MM.1S (cell line): ENCODE measurements around the gene UBE2E1.

Experiments used
- EZH2 ChIP-seq: fragments of 300-600 bp; sonication (generic); optimal IDR thresholded peaks from 2 replicates; pipeline ENCODE3; 2017; ENCODE audit warnings: low read depth, mild to moderate bottlenecking, antibody characterized with exemption, low read length, mixed read lengths
- EZH2phosphoT487 ChIP-seq: fragments of 300-600 bp; sonication (generic); IDR thresholded peaks from 2 replicates; pipeline ENCODE4 v1.6.1; 2018; ENCODE audit warnings: antibody characterized with exemption, low read length
- TF ChIP-seq, protein P1 (sequence below): fragments of 300-600 bp; sonication (generic); IDR thresholded peaks from 2 replicates; pipeline ENCODE4 v1.5.1; 2016; ENCODE audit warnings: antibody characterized with exemption, low read length, mixed read lengths

DNA sequence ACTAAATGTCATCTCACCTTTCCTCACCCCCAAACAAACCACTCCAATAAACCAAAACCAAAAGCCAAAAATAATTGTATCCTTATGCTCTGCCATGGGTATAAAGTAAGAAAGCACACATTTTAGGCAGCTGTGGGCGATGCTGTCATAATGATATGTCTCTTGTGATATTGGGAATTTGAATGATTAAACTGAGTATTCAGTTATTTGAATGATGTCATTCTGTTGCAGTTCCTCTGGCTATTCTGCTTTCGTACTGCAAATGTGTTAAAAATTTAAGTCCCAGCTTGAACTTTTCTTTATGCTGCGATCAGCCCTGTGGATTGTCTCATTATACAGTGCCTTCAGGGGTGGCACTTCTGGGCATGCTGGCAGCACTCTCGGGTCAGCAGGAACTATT is 128.5 kb downstream of the UBE2E1 start:
- TF ChIP-seq, protein P1, sequence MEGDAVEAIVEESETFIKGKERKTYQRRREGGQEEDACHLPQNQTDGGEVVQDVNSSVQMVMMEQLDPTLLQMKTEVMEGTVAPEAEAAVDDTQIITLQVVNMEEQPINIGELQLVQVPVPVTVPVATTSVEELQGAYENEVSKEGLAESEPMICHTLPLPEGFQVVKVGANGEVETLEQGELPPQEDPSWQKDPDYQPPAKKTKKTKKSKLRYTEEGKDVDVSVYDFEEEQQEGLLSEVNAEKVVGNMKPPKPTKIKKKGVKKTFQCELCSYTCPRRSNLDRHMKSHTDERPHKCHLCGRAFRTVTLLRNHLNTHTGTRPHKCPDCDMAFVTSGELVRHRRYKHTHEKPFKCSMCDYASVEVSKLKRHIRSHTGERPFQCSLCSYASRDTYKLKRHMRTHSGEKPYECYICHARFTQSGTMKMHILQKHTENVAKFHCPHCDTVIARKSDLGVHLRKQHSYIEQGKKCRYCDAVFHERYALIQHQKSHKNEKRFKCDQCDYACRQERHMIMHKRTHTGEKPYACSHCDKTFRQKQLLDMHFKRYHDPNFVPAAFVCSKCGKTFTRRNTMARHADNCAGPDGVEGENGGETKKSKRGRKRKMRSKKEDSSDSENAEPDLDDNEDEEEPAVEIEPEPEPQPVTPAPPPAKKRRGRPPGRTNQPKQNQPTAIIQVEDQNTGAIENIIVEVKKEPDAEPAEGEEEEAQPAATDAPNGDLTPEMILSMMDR: no peak
- TF ChIP-seq EZH2phosphoT487 (no peak), EZH2 (no peak)
